Thyroid gland (tissue), 4 donors: ENCODE results near the gene PRDX3. TPM values are rescaled to one million over a fixed set of nuclear protein-coding genes. Genes with fewer than 3 reads are reported as not detected.

Source experiments
- DNase-seq, 2 donors: peaks; one replicate each; pipeline ENCODE4 v3.0.0-alpha.2; 2019
- H3K27ac ChIP-seq, 3 donors: fragments of 200-600 bp; sonication (generic); 1 replicate in 2 of 3; 2 replicates in 1 of 3; pipeline ENCODE4 v1.5.1; 2016 to 2019; ENCODE audit warnings: mild to moderate bottlenecking in 1 of 3, moderate library complexity in 1 of 3
- H3K27me3 ChIP-seq: fragments of 200-600 bp; sonication (generic); one replicate; pipeline ENCODE4 v1.5.1; 2019
- H3K36me3 ChIP-seq, 2 donors: fragments of 200-600 bp; sonication (generic); one replicate each; pipeline ENCODE4 v1.5.1; 2016 to 2019
- H3K4me1 ChIP-seq, 2 donors: fragments of 200-600 bp; sonication (generic); one replicate each; pipeline ENCODE4 v1.5.1; 2017 to 2019
- H3K4me3 ChIP-seq, 3 donors: fragments of 200-600 bp; sonication (generic); replicated peaks in 1 of 3; 1 replicate in 2 of 3; 2 replicates in 1 of 3; pipeline ENCODE4 v1.5.1; 2016; ENCODE audit warnings: mild to moderate bottlenecking in 1 of 3
- H3K9me3 ChIP-seq: fragments of 200-600 bp; sonication (generic); one replicate; pipeline ENCODE4 v1.5.1; 2017
- POLR2A ChIP-seq, 2 donors: fragments of 450-650 bp; IDR thresholded peaks; one replicate each; pipeline ENCODE4 v1.6.1; 2017; ENCODE audit warnings: antibody characterized with exemption in 2 of 2, mild to moderate bottlenecking in 2 of 2, moderate library complexity in 1 of 2
- WGBS, 2 donors: methylation state at CpG; one replicate each; pipeline ENCODE4 v1.1.5; 2017; 5-methylcytosine and 5-hydroxymethylcytosine counted together
- intact Hi-C: fragments of 100-400 bp; cut with DNase I; formaldehyde crosslinking; loops from one replicate; pipeline ENCODE4 v1.15.1; 2023
- total RNA-seq, 4 donors: library from RNA; depleted of rRNA; stranded (reverse); fragments of >200 nt; gene quantifications; one replicate each; pipeline ENCODE4 v1.2.3, GENCODE V29; 2016
- TF ChIP-seq, protein P1 (sequence below), 6 experiments: fragments of 200-600 bp in 3 of 6; fragments of 450-650 bp in 3 of 6; sonication (generic) in 3 of 6; IDR thresholded peaks; one replicate each; pipeline ENCODE4 v1.5.1; 2016 to 2019; ENCODE audit warnings: antibody characterized with exemption in 6 of 6, mild to moderate bottlenecking in 2 of 6, inconsistent platforms in 1 of 6, moderate library complexity in 1 of 6

PRDX3 gene
- total RNA-seq, 4 donors from 2014 or later = 137 to 299 (median 243) TPM

DNA sequence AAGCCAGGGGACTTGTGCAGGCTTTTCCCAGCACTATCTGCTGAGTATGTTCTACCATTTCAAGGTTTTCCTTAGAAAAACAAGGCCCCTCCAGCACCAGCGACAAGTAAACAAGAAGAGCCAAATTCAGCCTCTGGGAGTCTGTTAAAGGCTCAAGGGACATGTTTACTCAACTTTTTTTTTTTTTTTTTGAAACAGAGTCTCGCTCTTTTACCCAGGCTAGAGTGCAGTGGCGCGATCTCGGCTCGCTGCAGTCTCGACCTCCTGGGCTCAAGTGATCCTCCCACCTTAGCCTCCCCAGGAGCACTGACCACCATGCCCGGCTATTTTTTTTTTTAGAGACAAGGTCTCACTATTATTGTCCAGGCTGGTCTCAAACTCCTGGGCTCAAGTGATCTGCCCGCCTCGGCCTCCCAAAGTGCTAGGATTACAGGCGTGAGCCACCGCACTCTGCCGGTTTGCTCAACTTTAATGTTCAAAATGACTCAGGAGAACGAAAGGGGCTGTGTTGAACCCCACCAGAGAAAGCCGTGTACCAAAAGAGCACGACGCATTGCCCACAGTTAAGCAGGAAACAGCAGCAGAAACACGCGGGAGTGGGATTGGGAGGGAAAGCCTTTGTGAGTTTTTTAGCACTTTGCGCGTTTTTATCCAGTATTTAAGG is 772 bp downstream of the PRDX3 start:
- Histone ChIP-seq H3K4me3 (peak overlapping the region; percentile 29 to 68 (median 66)), H3K36me3 (peaks cover 6 to 7% of the 10 kb centered on the region in 2 donors), H3K27ac (peak overlapping the region in 2 of 3 donors; percentile 87 to 88), H3K27me3 (no peaks in the 10 kb centered on the region), H3K4me1 (peaks cover 21 to 22% of the 10 kb centered on the region in 2 donors), H3K9me3 (no peaks in the 10 kb centered on the region)
- TF ChIP-seq, protein P1, sequence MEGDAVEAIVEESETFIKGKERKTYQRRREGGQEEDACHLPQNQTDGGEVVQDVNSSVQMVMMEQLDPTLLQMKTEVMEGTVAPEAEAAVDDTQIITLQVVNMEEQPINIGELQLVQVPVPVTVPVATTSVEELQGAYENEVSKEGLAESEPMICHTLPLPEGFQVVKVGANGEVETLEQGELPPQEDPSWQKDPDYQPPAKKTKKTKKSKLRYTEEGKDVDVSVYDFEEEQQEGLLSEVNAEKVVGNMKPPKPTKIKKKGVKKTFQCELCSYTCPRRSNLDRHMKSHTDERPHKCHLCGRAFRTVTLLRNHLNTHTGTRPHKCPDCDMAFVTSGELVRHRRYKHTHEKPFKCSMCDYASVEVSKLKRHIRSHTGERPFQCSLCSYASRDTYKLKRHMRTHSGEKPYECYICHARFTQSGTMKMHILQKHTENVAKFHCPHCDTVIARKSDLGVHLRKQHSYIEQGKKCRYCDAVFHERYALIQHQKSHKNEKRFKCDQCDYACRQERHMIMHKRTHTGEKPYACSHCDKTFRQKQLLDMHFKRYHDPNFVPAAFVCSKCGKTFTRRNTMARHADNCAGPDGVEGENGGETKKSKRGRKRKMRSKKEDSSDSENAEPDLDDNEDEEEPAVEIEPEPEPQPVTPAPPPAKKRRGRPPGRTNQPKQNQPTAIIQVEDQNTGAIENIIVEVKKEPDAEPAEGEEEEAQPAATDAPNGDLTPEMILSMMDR (IDR thresholded peaks at IDR 0.05) = no peak
- TF ChIP-seq POLR2A (IDR thresholded peaks at IDR 0.05) = no peak
- DNase-seq = no peak
- WGBS, 2 donors = 23 to 24% methylated on average over 21 of the region's 21 CpGs
- intact Hi-C loops = no loop called here

DNA sequence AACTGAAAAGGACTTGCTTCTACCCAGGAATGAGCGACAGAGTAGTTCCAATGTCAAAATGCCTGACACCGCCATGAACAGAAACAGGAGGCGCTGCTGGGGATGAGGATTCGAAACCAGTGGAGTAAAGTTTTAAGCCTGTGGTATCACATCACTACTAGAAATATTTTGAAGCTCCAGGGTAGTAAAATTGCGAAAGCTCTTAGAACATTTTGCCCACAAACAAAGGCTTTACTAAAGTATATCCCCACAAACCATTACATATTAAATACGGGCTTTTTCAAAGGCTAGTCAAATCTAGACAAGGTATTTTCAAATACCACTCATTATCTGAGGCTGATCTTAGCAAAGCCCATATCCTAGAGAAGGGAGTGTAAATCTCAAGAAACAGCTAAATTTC is 2.4 kb downstream of the PRDX3 start:
- peaks cover 21 to 22% of the 10 kb centered on the region in 2 donors for H3K4me1 ChIP-seq

DNA sequence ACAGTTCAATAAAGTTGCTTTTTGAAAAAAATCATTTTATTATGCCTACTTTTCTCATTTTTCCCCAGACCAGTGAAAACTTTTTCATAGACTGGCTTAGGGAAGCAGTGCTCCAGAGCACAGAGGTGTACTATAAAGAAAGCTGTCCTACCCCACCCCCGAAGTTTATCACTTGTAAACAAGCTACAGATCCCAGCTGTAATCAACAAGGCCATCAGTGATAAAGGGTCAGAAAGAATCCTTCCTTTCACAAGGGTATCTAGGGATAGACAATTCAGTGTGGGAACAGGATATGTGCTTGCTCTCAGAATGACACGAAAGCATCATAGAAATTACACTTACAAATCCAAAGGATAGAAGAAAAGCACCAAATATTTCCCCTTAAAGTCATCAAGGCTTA is 4.5 kb downstream of the PRDX3 start:
- intact Hi-C loops = no loop called here
- H3K36me3 ChIP-seq = peaks cover 33 to 44% of the 10 kb centered on the region in 2 donors

More for the DNA sequence above, 2.4 kb downstream of the PRDX3 start:
- DNase-seq = no peak
- TF ChIP-seq POLR2A (IDR thresholded peaks at IDR 0.05) = no peak
- TF ChIP-seq, protein P1 (IDR thresholded peaks at IDR 0.05) = no peak
- Histone ChIP-seq H3K9me3 (no peaks in the 10 kb centered on the region), H3K27me3 (no peaks in the 10 kb centered on the region), H3K27ac (no peak overlapping the region), H3K4me3 (no peak overlapping the region), H3K36me3 (peaks cover 23% of the 10 kb centered on the region in 2 donors)
- WGBS, 2 donors = 96 to 98% methylated on average over 6 of the region's 6 CpGs
- intact Hi-C loops = no loop called here

DNA sequence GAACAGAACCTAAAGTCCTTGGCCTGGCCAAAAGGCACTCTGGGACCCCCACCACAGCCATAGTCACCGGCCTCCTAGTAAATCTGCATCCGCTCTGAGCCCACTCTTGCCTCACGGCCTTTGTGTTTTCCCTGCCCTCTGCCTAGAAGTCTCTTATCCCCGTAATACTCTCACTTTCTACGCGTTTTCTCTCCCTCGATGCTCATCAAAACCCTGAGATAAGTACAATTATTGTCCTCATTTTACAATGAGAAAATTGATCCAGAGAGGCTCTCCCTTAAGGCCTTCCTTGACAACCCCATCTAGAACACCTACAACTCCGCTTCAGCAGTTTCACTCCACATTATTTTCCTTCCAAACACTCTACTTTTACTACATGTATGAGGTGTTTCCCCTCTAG is 11.6 kb downstream of the PRDX3 start:
- Histone ChIP-seq H3K27me3 (no peaks in the 10 kb centered on the region), H3K4me3 (no peak overlapping the region), H3K9me3 (no peaks in the 10 kb centered on the region), H3K4me1 (peaks cover 11 to 17% of the 10 kb centered on the region in 2 donors), H3K27ac (no peak overlapping the region), H3K36me3 (peaks cover 31 to 40% of the 10 kb centered on the region in 2 donors)
- no peak for TF ChIP-seq POLR2A (IDR thresholded peaks at IDR 0.05)
- TF ChIP-seq, protein P1 (IDR thresholded peaks at IDR 0.05) = no peak
- WGBS, 2 donors = 82 to 83% methylated on average over 8 of the region's 8 CpGs
- DNase-seq = no peak
- intact Hi-C loops = no loop called here

More for the DNA sequence above, 4.5 kb downstream of the PRDX3 start:
- no peaks in the 10 kb centered on the region for H3K27me3 ChIP-seq
- 72 to 79% methylated on average over 2 of the region's 2 CpGs for WGBS, 2 donors
- DNase-seq = no peak
- TF ChIP-seq, protein P1 (IDR thresholded peaks at IDR 0.05) = no peak
- no peak for TF ChIP-seq POLR2A (IDR thresholded peaks at IDR 0.05)
- H3K4me1 ChIP-seq = peaks cover 9 to 12% of the 10 kb centered on the region in 2 donors
- no peak overlapping the region for H3K27ac ChIP-seq
- no peak overlapping the region for H3K4me3 ChIP-seq
- no peaks in the 10 kb centered on the region for H3K9me3 ChIP-seq

DNA sequence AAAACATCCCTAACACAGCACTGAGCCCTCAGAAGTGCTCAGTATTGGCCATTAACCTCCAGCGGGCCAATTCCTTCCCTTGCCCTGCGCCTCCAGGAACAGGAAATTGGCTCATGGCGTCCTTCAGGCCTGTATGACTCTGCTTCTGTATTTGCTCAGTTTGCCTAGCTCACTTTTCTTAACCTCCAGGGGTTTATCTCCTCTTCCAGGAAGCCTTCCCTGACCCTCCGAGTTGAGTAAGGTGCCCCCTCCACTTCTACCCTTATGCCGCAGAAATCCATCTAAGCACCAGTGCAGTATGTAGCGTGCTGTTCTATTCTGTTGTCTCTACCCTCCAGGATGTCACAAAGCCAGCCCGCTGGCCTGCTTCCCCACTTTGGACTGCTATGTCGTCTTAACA is 12.0 kb downstream of the PRDX3 start:
- intact Hi-C loops = no loop called here
- no peaks in the 10 kb centered on the region for H3K9me3 ChIP-seq
- 77 to 79% methylated on average over 8 of the region's 8 CpGs for WGBS, 2 donors
- peak overlapping the region in 1 of 3 donors; percentile 73 for H3K27ac ChIP-seq
- H3K27me3 ChIP-seq = no peaks in the 10 kb centered on the region
- peaks cover 27 to 35% of the 10 kb centered on the region in 2 donors for H3K36me3 ChIP-seq
- TF ChIP-seq, protein P1 (IDR thresholded peaks at IDR 0.05) = no peak
- TF ChIP-seq POLR2A (IDR thresholded peaks at IDR 0.05) = no peak
- DNase-seq = no peak
- peaks cover 11 to 17% of the 10 kb centered on the region in 2 donors for H3K4me1 ChIP-seq
- no peak overlapping the region for H3K4me3 ChIP-seq
